OCI-LY3 (cell line): ENCODE measurements around the gene TMEM135.

Experiments
- EZH2phosphoT487 ChIP-seq: fragments of 200-600 bp; shearing (Covaris generic); IDR thresholded peaks from 2 replicates; pipeline ENCODE4 v1.6.1; 2018; ENCODE audit warnings: antibody characterized with exemption, mixed run types, low read depth
- TF ChIP-seq, protein P1 (sequence below): fragments of 200-600, 300-600 bp; sonication (generic); IDR thresholded peaks from 2 replicates; pipeline ENCODE4 v1.5.1; 2014; ENCODE audit warnings: antibody characterized with exemption, low read length, low read depth

DNA sequence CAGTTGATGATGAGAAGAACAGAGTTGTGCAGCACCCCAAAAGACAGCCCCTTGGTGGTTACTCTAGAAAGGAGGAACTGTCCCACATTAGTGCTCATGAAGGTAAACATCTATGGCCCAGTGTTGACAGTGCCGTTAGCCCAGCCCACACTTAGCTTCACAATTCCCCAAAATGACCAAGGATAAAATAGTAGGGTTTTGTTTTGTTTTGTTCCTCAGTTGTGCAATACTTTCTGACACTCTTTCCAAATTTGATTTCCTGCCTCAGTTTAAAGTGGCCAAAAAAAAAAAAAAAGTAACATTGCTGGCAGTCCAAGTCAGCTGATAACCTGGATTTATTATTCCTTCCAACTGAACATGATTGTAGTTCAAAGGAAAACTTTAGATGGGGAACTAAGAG lies 269.4 kb downstream of the TMEM135 start:
- TF ChIP-seq, protein P1, sequence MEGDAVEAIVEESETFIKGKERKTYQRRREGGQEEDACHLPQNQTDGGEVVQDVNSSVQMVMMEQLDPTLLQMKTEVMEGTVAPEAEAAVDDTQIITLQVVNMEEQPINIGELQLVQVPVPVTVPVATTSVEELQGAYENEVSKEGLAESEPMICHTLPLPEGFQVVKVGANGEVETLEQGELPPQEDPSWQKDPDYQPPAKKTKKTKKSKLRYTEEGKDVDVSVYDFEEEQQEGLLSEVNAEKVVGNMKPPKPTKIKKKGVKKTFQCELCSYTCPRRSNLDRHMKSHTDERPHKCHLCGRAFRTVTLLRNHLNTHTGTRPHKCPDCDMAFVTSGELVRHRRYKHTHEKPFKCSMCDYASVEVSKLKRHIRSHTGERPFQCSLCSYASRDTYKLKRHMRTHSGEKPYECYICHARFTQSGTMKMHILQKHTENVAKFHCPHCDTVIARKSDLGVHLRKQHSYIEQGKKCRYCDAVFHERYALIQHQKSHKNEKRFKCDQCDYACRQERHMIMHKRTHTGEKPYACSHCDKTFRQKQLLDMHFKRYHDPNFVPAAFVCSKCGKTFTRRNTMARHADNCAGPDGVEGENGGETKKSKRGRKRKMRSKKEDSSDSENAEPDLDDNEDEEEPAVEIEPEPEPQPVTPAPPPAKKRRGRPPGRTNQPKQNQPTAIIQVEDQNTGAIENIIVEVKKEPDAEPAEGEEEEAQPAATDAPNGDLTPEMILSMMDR: no peak
- no peak for TF ChIP-seq EZH2phosphoT487
